Measurements from ENCODE around the gene ELMO1. TPM values are rescaled to one million over a fixed set of nuclear protein-coding genes. Genes with fewer than 3 reads are reported as not detected.

The ELMO1 gene
- total RNA-seq, 1 donor from 2014 or later, result 112 TPM

DNA sequence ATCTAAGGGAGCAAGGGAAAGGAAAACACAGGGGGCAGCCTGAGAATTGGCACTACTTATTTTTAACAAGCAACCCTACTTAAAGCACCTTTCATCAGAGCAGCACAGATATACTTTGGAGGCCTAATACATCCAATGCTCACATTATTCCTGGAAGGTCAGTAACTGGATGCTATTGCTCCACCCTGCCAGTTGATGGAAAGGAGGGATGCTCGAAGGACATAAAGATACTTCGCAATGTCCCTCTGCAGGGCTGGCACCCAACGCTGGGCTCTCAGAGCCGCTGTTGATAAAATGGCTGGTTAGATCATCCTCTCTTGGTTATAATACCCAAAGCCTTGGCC lies 416.4 kb downstream of the ELMO1 start:
- peak overlapping the region; percentile 66 for H3K27ac Mint-ChIP-seq
- H3K36me3 Mint-ChIP-seq (ENCODE audit: low read depth), result peaks cover 28% of the 10 kb centered on the region
- no peak overlapping the region for H3K4me3 Mint-ChIP-seq (ENCODE audit: low read depth)
- H3K27me3 Mint-ChIP-seq (ENCODE audit: low read depth), result no peaks in the 10 kb centered on the region
- no peak for DNase-seq (ENCODE audit: low spot score)
- intact Hi-C loops (cut with micrococcal nuclease), result loop anchor here (2.0 to 5.0 kb wide), 2 partner anchors 33 to 155 kb away; no protein-coding TSS in a partner anchor
- H3K9me3 Mint-ChIP-seq, result peaks cover 3% of the 10 kb centered on the region
- peaks cover 45% of the 10 kb centered on the region for H3K4me1 Mint-ChIP-seq (ENCODE audit: low read depth)

- peaks cover 1% of the 10 kb centered on the region for H3K9me3 Mint-ChIP-seq
- H3K36me3 Mint-ChIP-seq (ENCODE audit: low read depth), result peaks cover 31% of the 10 kb centered on the region
- no peaks in the 10 kb centered on the region for H3K27me3 Mint-ChIP-seq (ENCODE audit: low read depth)
- no peak for DNase-seq (ENCODE audit: low spot score)
- peak overlapping the region; percentile 66 for H3K27ac Mint-ChIP-seq
- intact Hi-C loops (cut with micrococcal nuclease), result loop anchor here (2.0 to 5.0 kb wide), 2 partner anchors 33 to 156 kb away; no protein-coding TSS in a partner anchor
- H3K4me3 Mint-ChIP-seq (ENCODE audit: low read depth), result no peak overlapping the region
- peaks cover 50% of the 10 kb centered on the region for H3K4me1 Mint-ChIP-seq (ENCODE audit: low read depth)
These were observed 416.9 kb downstream of the ELMO1 start for GRCh38 chr7:37031571-37032257.

DNA sequence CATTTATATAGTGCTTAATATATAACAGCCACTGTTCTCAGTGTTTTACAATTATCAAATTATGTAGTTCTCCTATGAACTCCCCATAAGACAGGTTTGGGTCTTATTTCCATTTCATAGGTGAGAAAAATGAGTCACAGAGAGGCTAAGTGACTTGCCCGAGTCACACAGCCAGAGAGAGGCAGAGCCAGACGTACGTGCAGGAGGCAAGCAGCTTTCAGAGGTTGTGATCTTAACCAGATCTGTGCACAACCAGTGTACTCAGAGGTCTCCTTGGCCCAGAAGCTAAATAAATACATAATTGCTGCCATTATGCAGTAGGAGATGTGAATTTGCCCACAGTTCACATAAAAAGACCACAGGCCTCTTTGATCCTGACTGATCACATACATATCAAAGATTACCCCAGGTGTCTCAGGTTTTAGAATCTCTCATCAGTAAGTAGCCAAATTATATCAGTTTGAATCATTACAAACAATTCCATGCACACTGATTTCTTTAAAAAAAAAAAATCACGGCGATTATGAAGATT lies 419.7 kb downstream of the ELMO1 start:
- intact Hi-C loops (cut with micrococcal nuclease), result no loop called here
- Mint-ChIP-seq H3K4me1 (ENCODE audit: low read depth) (peaks cover 50% of the 10 kb centered on the region), H3K36me3 (ENCODE audit: low read depth) (peaks cover 46% of the 10 kb centered on the region), H3K4me3 (ENCODE audit: low read depth) (no peak overlapping the region), H3K27me3 (ENCODE audit: low read depth) (no peaks in the 10 kb centered on the region), H3K27ac (peak overlapping the region; percentile 8), H3K9me3 (no peaks in the 10 kb centered on the region)
- DNase-seq (ENCODE audit: low spot score), result no peak

DNA sequence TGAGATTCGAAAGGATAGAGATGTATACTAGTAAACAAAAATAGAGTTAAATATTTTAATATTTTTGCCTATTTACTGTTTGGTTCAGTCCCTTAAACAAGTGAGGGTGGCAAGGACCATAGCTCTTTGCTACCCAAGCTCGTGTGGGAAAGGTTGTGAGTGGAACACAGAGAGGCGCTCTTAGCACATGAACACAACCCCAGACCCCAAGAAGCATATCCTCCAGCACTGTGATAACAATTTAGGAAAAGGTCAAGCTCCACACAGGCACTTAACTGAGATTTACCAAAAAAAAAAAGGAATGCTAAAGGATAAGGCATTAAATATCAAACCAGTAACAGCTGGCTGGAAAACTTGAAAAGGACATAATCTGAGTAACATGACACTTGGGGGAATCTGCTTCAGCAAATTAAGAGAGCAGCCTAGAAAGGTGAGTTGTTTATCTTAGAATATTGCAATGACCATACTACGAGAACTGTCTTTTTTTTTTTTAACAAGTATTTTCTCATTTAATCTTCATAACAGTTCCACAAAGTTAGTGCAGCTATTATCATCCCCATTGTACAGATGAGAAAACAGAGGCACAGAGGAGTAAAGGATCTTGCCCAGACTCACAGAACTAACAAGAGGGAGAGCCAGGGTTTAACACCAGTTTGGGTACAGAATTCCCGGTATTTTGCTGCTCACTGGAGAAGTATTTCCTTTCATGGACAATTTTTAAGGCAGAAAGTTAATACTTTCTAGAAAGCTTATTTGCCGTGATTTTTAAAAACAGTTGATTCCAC lies 420.9 kb downstream of the ELMO1 start:
- Mint-ChIP-seq H3K4me1 (ENCODE audit: low read depth) (peaks cover 51% of the 10 kb centered on the region), H3K36me3 (ENCODE audit: low read depth) (peaks cover 47% of the 10 kb centered on the region), H3K27me3 (ENCODE audit: low read depth) (no peaks in the 10 kb centered on the region), H3K9me3 (no peaks in the 10 kb centered on the region), H3K27ac (peak overlapping the region; percentile 59), H3K4me3 (ENCODE audit: low read depth) (no peak overlapping the region)
- intact Hi-C loops (cut with micrococcal nuclease), result no loop called here
- DNase-seq (ENCODE audit: low spot score), result no peak

GRCh38 chr7:37027104-37027503 lies 421.6 kb downstream of the ELMO1 start:
- DNase-seq (ENCODE audit: low spot score), result no peak
- H3K9me3 Mint-ChIP-seq, result no peaks in the 10 kb centered on the region
- peaks cover 45% of the 10 kb centered on the region for H3K36me3 Mint-ChIP-seq (ENCODE audit: low read depth)
- H3K4me3 Mint-ChIP-seq (ENCODE audit: low read depth), result no peak overlapping the region
- peaks cover 45% of the 10 kb centered on the region for H3K4me1 Mint-ChIP-seq (ENCODE audit: low read depth)
- H3K27ac Mint-ChIP-seq, result peak overlapping the region; percentile 59
- H3K27me3 Mint-ChIP-seq (ENCODE audit: low read depth), result no peaks in the 10 kb centered on the region
- intact Hi-C loops (cut with micrococcal nuclease), result no loop called here

DNA sequence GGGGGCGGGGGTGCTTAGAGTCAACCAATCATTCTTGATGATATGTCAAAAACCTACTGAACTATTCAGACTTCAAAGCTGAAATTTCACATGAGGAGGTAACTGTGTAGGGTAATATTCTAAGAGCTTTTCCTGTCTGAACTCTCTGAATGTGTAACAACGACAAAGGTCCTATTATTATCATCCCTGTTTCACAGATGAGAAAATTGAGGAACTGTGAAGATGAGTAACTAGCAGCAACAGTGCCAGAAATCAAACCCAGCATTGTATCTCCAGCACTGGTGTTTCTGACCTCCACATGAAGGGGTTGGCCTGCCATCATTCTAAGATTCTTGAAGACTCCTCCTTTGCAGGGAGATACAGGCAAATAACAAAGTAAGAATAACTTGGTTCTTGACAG lies 429.7 kb downstream of the ELMO1 start:
- DNase-seq (ENCODE audit: low spot score), result no peak
- Mint-ChIP-seq H3K4me3 (ENCODE audit: low read depth) (no peak overlapping the region), H3K27ac (no peak overlapping the region), H3K9me3 (no peaks in the 10 kb centered on the region), H3K4me1 (ENCODE audit: low read depth) (peaks cover 14% of the 10 kb centered on the region), H3K27me3 (ENCODE audit: low read depth) (no peaks in the 10 kb centered on the region), H3K36me3 (ENCODE audit: low read depth) (peaks cover 42% of the 10 kb centered on the region)
- intact Hi-C loops (cut with micrococcal nuclease), result no loop called here

DNA sequence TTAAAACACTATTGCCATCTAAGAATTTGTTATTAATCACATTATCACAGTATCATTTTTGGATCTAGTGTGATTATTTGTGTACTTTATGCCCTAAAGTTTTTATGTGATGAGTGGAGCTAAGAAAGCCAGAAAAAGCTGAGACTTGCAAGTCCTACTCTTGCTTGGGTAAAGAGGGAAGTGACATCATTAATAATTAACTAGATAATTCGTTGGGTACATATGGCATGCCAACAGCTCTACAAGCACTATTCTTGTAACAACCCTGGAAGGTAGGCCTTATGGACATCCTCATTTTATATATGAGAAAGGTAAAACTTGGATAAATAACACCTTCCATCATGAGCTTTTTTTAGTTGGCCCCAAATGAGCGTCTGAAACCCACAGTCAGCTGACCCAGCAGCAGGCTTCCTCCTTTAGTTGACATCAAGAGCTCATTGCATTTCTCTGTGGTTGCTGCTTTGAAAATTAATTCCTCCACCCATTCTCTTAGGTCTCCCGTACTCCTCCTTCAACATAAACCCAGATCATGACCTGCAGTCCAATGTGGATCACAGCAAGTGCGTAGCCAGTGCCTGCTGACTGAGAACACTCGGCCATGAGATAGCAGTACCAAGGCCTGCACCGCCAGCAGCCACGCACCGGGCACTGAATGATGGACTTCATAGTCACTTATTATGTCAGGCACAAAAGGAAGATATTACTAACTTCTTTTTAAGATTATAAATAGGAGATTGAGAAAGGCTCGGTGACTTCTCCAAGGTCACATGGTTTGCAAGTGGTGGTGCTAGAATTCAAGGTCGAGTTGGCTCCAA lies 432.4 kb downstream of the ELMO1 start:
- H3K27ac Mint-ChIP-seq, result no peak overlapping the region

GRCh38 chr7:37015353-37016034 lies 433.2 kb downstream of the ELMO1 start:
- Mint-ChIP-seq H3K4me1 (ENCODE audit: low read depth) (peaks cover 4% of the 10 kb centered on the region), H3K4me3 (ENCODE audit: low read depth) (no peak overlapping the region), H3K27me3 (ENCODE audit: low read depth) (no peaks in the 10 kb centered on the region), H3K9me3 (no peaks in the 10 kb centered on the region), H3K27ac (no peak overlapping the region), H3K36me3 (ENCODE audit: low read depth) (peaks cover 46% of the 10 kb centered on the region)
- DNase-seq (ENCODE audit: low spot score), result no peak
- intact Hi-C loops (cut with micrococcal nuclease), result no loop called here

More for the DNA sequence above, 432.4 kb downstream of the ELMO1 start:
- no peaks in the 10 kb centered on the region for H3K27me3 Mint-ChIP-seq (ENCODE audit: low read depth)
- H3K36me3 Mint-ChIP-seq (ENCODE audit: low read depth), result peaks cover 46% of the 10 kb centered on the region
- no peak overlapping the region for H3K4me3 Mint-ChIP-seq (ENCODE audit: low read depth)
- H3K4me1 Mint-ChIP-seq (ENCODE audit: low read depth), result peaks cover 4% of the 10 kb centered on the region
- DNase-seq (ENCODE audit: low spot score), result no peak
- intact Hi-C loops (cut with micrococcal nuclease), result no loop called here
- no peaks in the 10 kb centered on the region for H3K9me3 Mint-ChIP-seq

- peaks cover 4% of the 10 kb centered on the region for H3K4me1 Mint-ChIP-seq (ENCODE audit: low read depth)
- no peaks in the 10 kb centered on the region for H3K9me3 Mint-ChIP-seq
- H3K4me3 Mint-ChIP-seq (ENCODE audit: low read depth), result no peak overlapping the region
- no peaks in the 10 kb centered on the region for H3K27me3 Mint-ChIP-seq (ENCODE audit: low read depth)
- no peak for DNase-seq (ENCODE audit: low spot score)
- peaks cover 38% of the 10 kb centered on the region for H3K36me3 Mint-ChIP-seq (ENCODE audit: low read depth)
- intact Hi-C loops (cut with micrococcal nuclease), result no loop called here
- H3K27ac Mint-ChIP-seq, result no peak overlapping the region
These were observed 434.9 kb downstream of the ELMO1 start for GRCh38 chr7:37013771-37014170.

- H3K4me3 Mint-ChIP-seq (ENCODE audit: low read depth), result no peak overlapping the region
- H3K27ac Mint-ChIP-seq, result no peak overlapping the region
- peaks cover 1% of the 10 kb centered on the region for H3K4me1 Mint-ChIP-seq (ENCODE audit: low read depth)
- no peak for DNase-seq (ENCODE audit: low spot score)
- intact Hi-C loops (cut with micrococcal nuclease), result no loop called here
- peaks cover 33% of the 10 kb centered on the region for H3K36me3 Mint-ChIP-seq (ENCODE audit: low read depth)
- no peaks in the 10 kb centered on the region for H3K27me3 Mint-ChIP-seq (ENCODE audit: low read depth)
- H3K9me3 Mint-ChIP-seq, result no peaks in the 10 kb centered on the region
These were observed 437.3 kb downstream of the ELMO1 start for GRCh38 chr7:37011151-37011890.

DNA sequence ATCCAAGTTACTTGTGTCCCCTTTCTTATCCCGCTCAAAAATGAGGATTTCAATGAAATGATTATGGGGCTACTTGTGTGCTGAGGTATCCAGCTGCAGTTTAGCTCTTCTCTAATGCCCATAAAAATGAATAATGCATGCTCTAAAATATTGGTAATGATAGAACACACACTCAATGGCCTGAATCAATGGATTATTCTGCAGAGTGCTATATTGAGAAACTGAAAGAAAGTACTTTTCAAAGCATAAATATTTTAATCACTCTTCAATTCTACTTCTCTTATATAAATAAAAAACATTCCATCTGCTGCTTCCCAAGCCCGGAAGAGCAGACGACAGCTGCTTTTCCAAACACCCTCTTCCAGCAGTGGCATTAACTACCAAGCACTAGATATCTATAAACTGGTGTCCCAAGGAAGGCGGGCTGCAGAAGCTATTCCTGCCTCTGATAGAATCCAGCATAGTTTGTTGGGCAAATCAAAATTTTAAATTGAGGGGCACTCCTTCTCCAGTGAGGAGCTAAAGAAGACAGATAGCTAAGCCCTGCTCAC lies 439.5 kb downstream of the ELMO1 start:
- Mint-ChIP-seq H3K27ac (no peak overlapping the region), H3K36me3 (ENCODE audit: low read depth) (peaks cover 40% of the 10 kb centered on the region), H3K9me3 (peaks cover 2% of the 10 kb centered on the region), H3K4me3 (ENCODE audit: low read depth) (no peak overlapping the region), H3K27me3 (ENCODE audit: low read depth) (no peaks in the 10 kb centered on the region), H3K4me1 (ENCODE audit: low read depth) (no peaks in the 10 kb centered on the region)
- no peak for DNase-seq (ENCODE audit: low spot score)
- intact Hi-C loops (cut with micrococcal nuclease), result no loop called here
